Measurements from ENCODE around the gene CIAO2B. TPM values are rescaled to one million over a fixed set of nuclear protein-coding genes. Genes with fewer than 3 reads are reported as not detected.

CIAO2B gene
- total RNA-seq, 1 experiment from 2014 or later = 127 TPM

- no peak for DNase-seq (ENCODE audit: low read depth)
These were observed 45.3 kb downstream of the CIAO2B start for GRCh38 chr16:66888647-66889615.

- no peak for DNase-seq (ENCODE audit: low read depth)
These were observed 47.3 kb downstream of the CIAO2B start for GRCh38 chr16:66886914-66887313.

GRCh38 chr16:66886321-66886720 lies 47.9 kb downstream of the CIAO2B start:
- DNase-seq (ENCODE audit: low read depth) = no peak

GRCh38 chr16:66885491-66885890 lies 48.7 kb downstream of the CIAO2B start:
- no peak for DNase-seq (ENCODE audit: low read depth)

GRCh38 chr16:66882702-66883101 lies 51.5 kb downstream of the CIAO2B start:
- no peak for DNase-seq (ENCODE audit: low read depth)

Other genes starting within 250 kb of the CIAO2B start
- 14.7 and 18.9 TPM in 2 replicates for gene CMTM4, start 237.7 kb downstream of the CIAO2B start, total RNA-seq (2014; rRNA removed; shearing (Covaris generic))
- gene DYNC1LI2, start 182.8 kb downstream of the CIAO2B start, total RNA-seq (2014; rRNA removed; shearing (Covaris generic)) = 81.7 and 97.8 TPM in 2 replicates
- gene TERB1, start 132.8 kb downstream of the CIAO2B start, total RNA-seq (2014; rRNA removed; shearing (Covaris generic)) = 0.46 TPM in 1 of 2 replicates, not detected in the other
- gene NAE1, start 103.4 kb downstream of the CIAO2B start, total RNA-seq (2014; rRNA removed; shearing (Covaris generic)) = 138 and 148 TPM in 2 replicates
- gene CA7, start 90.0 kb downstream of the CIAO2B start, total RNA-seq (2014; rRNA removed; shearing (Covaris generic)) = not detected in 2 replicates
- gene PDP2, start 53.9 kb downstream of the CIAO2B start, total RNA-seq (2014; rRNA removed; shearing (Covaris generic)) = 2.7 and 5.7 TPM in 2 replicates
- gene CDH16, start 15.5 kb downstream of the CIAO2B start, total RNA-seq (2014; rRNA removed; shearing (Covaris generic)) = not detected in 2 replicates
- gene RRAD, start 8.9 kb downstream of the CIAO2B start, total RNA-seq (2014; rRNA removed; shearing (Covaris generic)) = 24.3 and 27.7 TPM in 2 replicates
- 10.3 and 12.0 TPM in 2 replicates for gene CES2, start 1.1 kb upstream of the CIAO2B start, total RNA-seq (2014; rRNA removed; shearing (Covaris generic))
- gene CES3, start 26.9 kb upstream of the CIAO2B start, total RNA-seq (2014; rRNA removed; shearing (Covaris generic)) = 0.29 TPM in 1 of 2 replicates, not detected in the other
- not detected in 2 replicates for gene CES4A, start 54.2 kb upstream of the CIAO2B start, total RNA-seq (2014; rRNA removed; shearing (Covaris generic))
- gene CBFB, start 94.7 kb upstream of the CIAO2B start, total RNA-seq (2014; rRNA removed; shearing (Covaris generic)) = 94.9 and 115 TPM in 2 replicates
- gene PHAF1, start 175.5 kb upstream of the CIAO2B start, total RNA-seq (2014; rRNA removed; shearing (Covaris generic)) = 12.5 and 26.3 TPM in 2 replicates
- gene B3GNT9, start 216.6 kb upstream of the CIAO2B start, total RNA-seq (2014; rRNA removed; shearing (Covaris generic)) = 5.5 and 9.8 TPM in 2 replicates
- gene TRADD, start 225.5 kb upstream of the CIAO2B start, total RNA-seq (2014; rRNA removed; shearing (Covaris generic)) = 16.7 and 20.5 TPM in 2 replicates
- gene FBXL8, start 225.6 kb upstream of the CIAO2B start, total RNA-seq (2014; rRNA removed; shearing (Covaris generic)) = 3.8 and 6.2 TPM in 2 replicates
- gene HSF4, start 230.3 kb upstream of the CIAO2B start, total RNA-seq (2014; rRNA removed; shearing (Covaris generic)) = 1.2 and 2.8 TPM in 2 replicates
- gene NOL3, start 236.1 kb upstream of the CIAO2B start, total RNA-seq (2014; rRNA removed; shearing (Covaris generic)) = 9.5 and 14.7 TPM in 2 replicates
- gene MATCAP1, start 249.6 kb upstream of the CIAO2B start, total RNA-seq (2014; rRNA removed; shearing (Covaris generic)) = 4.6 and 7.0 TPM in 2 replicates

Measured in Daoy (cell line).